ENCODE measurements around the gene ERBB4.

The ERBB4 gene

DNA sequence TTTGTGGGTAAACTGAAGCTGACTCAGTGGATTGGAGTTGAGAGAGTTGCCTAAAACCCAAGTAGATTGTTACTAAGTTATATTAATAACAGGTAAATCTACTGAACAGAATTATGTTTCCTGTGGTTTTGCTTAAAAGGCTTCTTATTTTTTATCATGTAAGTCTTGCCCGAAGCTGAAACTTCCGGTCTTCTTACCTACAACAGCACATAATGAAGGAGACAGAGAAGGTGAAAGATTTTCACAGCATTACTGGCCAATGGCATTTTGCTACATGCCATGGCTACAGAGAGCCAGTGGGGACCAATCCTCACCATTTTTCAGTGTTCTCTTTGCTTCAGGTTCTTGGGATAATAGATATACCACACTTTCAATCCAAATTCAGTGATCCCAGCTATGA lies 220.0 kb downstream of the ERBB4 start:
- H3K36me3 ChIP-seq (ENCODE audit: control insufficient read depth, insufficient read depth, low read length), result no peaks in the 10 kb centered on the region
- no peak overlapping the region for H3K27ac ChIP-seq (ENCODE audit: insufficient read depth, low read depth, low read length, poor library complexity, severe bottlenecking)
- 95 to 100% methylated on average over 2 of the region's 2 CpGs for WGBS, 2 experiments
- H3K27me3 ChIP-seq (ENCODE audit: control insufficient read depth, insufficient read depth, low read length, poor library complexity, severe bottlenecking), result no peaks in the 10 kb centered on the region
- no peak overlapping the region for H3K4me3 ChIP-seq (ENCODE audit: insufficient read depth, low read depth, low read length)
- H3K9me3 ChIP-seq (ENCODE audit: control insufficient read depth, low read length), result no peaks in the 10 kb centered on the region
- H3K4me1 ChIP-seq (ENCODE audit: control insufficient read depth, insufficient read depth, low read length), result no peaks in the 10 kb centered on the region

DNA sequence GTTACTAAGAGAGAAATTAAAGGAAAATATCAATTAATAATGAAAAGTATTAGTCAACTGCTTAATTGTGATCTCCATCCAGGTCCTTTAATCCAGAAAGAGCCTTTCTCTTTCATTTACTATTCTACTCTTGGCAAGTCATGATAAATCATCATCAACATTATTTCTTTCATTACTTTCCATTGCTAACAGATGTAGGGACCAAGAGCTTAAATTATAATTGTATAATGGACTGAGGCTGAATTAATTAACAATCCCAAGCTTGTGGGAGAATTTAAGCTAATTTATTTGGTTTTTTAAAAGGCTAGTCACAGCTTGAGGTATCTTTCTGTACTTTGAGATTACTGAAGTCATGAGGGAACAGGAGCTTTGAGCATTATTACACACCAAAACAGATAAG lies 223.9 kb downstream of the ERBB4 start:
- H3K36me3 ChIP-seq (ENCODE audit: control insufficient read depth, insufficient read depth, low read length), result no peaks in the 10 kb centered on the region
- no peak overlapping the region for H3K27ac ChIP-seq (ENCODE audit: insufficient read depth, low read depth, low read length, poor library complexity, severe bottlenecking)
- no peak overlapping the region for H3K4me3 ChIP-seq (ENCODE audit: insufficient read depth, low read depth, low read length)
- no peaks in the 10 kb centered on the region for H3K27me3 ChIP-seq (ENCODE audit: control insufficient read depth, insufficient read depth, low read length, poor library complexity, severe bottlenecking)
- H3K4me1 ChIP-seq (ENCODE audit: control insufficient read depth, insufficient read depth, low read length), result no peaks in the 10 kb centered on the region
- H3K9me3 ChIP-seq (ENCODE audit: control insufficient read depth, low read length), result no peaks in the 10 kb centered on the region

DNA sequence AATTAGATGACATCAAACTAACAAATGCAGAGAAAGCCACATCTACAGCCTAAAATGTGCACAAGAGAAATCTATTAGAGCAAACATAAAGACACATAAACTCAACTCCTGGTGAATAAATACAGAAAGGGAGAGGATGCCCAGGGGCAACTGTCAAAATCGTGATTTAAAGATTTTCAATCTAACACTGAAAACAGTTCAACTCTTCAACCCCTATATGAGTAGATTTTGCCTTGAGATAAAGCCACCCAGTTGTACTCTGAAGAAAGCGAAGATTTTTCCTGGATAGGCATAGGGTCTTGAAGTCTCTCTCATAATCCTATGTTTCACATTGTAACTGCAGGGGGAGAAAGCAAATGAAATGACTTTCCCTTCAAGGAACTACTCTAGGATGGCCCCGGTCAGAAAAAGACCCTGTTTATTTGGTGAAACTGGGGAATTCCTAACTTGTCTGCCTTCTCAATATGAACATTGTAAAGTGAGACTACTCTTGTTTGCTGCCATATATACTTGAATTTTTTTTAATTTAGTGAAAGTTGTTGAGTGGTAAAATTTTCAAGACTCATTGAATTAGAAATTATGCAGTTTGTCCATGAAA lies 226.7 kb downstream of the ERBB4 start:
- H3K27ac ChIP-seq (ENCODE audit: insufficient read depth, low read depth, low read length, poor library complexity, severe bottlenecking), result no peak overlapping the region
- no peak overlapping the region for H3K4me3 ChIP-seq (ENCODE audit: insufficient read depth, low read depth, low read length)
- H3K4me1 ChIP-seq (ENCODE audit: control insufficient read depth, insufficient read depth, low read length), result no peaks in the 10 kb centered on the region
- 85 to 89% methylated on average over 2 to 3 of the region's 3 CpGs for WGBS, 2 experiments
- H3K36me3 ChIP-seq (ENCODE audit: control insufficient read depth, insufficient read depth, low read length), result no peaks in the 10 kb centered on the region
- H3K9me3 ChIP-seq (ENCODE audit: control insufficient read depth, low read length), result no peaks in the 10 kb centered on the region
- H3K27me3 ChIP-seq (ENCODE audit: control insufficient read depth, insufficient read depth, low read length, poor library complexity, severe bottlenecking), result no peaks in the 10 kb centered on the region

DNA sequence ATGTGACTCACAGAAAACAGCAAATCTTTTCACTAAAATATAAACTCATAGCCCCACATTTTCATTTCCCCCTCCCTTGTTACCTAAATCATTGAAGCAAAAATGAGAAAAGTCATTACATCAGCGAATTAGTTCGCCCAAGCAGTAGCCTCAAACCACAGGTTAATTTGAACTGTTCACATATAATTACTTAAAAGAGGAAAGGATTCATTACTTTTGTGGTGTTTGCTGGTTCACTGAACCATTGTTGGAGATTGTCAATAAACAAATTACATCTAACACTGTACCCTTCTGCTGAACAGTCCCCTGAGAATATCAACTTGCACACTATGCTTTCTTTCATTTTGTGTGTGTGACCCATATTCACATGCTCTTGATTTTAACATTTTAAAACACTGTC lies 238.7 kb downstream of the ERBB4 start:
- Histone ChIP-seq H3K27me3 (ENCODE audit: control insufficient read depth, insufficient read depth, low read length, poor library complexity, severe bottlenecking) (no peaks in the 10 kb centered on the region), H3K27ac (ENCODE audit: insufficient read depth, low read depth, low read length, poor library complexity, severe bottlenecking) (no peak overlapping the region), H3K4me1 (ENCODE audit: control insufficient read depth, insufficient read depth, low read length) (no peaks in the 10 kb centered on the region), H3K36me3 (ENCODE audit: control insufficient read depth, insufficient read depth, low read length) (no peaks in the 10 kb centered on the region), H3K9me3 (ENCODE audit: control insufficient read depth, low read length) (no peaks in the 10 kb centered on the region), H3K4me3 (ENCODE audit: insufficient read depth, low read depth, low read length) (no peak overlapping the region)
- 81% methylated on average over 2 of the region's 2 CpGs; no CpG with 5 or more reads in 1 of the 2 experiments for WGBS, 2 experiments

DNA sequence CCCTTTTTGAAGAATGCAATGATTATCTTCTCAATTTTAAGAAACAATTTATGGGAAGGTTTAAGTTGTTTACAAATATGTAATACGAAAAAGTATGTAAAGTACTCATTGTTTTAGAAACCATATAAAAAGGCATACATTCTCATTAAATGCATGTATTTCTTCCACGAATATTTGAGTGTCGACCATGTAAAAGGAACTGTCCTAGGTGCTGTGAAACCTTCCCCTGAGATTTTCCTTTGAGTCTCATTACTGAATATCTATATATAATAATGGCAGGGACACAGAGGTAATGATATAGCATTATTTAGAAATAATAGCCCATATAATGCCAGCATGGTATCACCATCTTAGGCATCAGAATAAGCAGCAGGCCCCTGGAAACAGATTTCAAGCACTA lies 239.3 kb downstream of the ERBB4 start:
- Histone ChIP-seq H3K36me3 (ENCODE audit: control insufficient read depth, insufficient read depth, low read length) (no peaks in the 10 kb centered on the region), H3K27me3 (ENCODE audit: control insufficient read depth, insufficient read depth, low read length, poor library complexity, severe bottlenecking) (no peaks in the 10 kb centered on the region), H3K27ac (ENCODE audit: insufficient read depth, low read depth, low read length, poor library complexity, severe bottlenecking) (no peak overlapping the region), H3K4me3 (ENCODE audit: insufficient read depth, low read depth, low read length) (no peak overlapping the region), H3K9me3 (ENCODE audit: control insufficient read depth, low read length) (no peaks in the 10 kb centered on the region), H3K4me1 (ENCODE audit: control insufficient read depth, insufficient read depth, low read length) (no peaks in the 10 kb centered on the region)
- 61% methylated on average over 3 of the region's 3 CpGs; no CpG with 5 or more reads in 1 of the 2 experiments for WGBS, 2 experiments

DNA sequence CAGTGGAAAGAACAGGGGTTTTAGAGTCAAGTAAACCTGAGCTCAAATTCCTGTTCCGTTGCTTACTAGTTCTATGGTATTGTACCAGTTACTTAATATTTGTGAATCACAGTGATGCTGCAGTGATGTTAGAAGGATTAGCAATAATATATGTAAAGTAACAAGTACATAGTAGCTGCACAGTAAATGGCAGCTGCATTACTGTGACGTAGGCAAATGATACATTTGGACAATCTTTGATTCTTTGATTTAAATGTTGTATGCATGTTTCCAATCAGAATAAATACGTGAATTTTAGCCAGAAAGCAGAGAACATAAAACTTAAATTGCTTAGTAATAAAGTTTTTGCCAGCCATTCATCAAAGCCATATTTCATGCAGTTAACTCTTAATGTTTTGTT lies 243.0 kb downstream of the ERBB4 start:
- H3K9me3 ChIP-seq (ENCODE audit: control insufficient read depth, low read length), result no peaks in the 10 kb centered on the region
- no peaks in the 10 kb centered on the region for H3K4me1 ChIP-seq (ENCODE audit: control insufficient read depth, insufficient read depth, low read length)
- H3K27me3 ChIP-seq (ENCODE audit: control insufficient read depth, insufficient read depth, low read length, poor library complexity, severe bottlenecking), result no peaks in the 10 kb centered on the region
- H3K27ac ChIP-seq (ENCODE audit: insufficient read depth, low read depth, low read length, poor library complexity, severe bottlenecking), result no peak overlapping the region
- H3K4me3 ChIP-seq (ENCODE audit: insufficient read depth, low read depth, low read length), result no peak overlapping the region
- WGBS, 2 experiments, result 93 to 98% methylated on average over 3 of the region's 3 CpGs
- no peaks in the 10 kb centered on the region for H3K36me3 ChIP-seq (ENCODE audit: control insufficient read depth, insufficient read depth, low read length)

DNA sequence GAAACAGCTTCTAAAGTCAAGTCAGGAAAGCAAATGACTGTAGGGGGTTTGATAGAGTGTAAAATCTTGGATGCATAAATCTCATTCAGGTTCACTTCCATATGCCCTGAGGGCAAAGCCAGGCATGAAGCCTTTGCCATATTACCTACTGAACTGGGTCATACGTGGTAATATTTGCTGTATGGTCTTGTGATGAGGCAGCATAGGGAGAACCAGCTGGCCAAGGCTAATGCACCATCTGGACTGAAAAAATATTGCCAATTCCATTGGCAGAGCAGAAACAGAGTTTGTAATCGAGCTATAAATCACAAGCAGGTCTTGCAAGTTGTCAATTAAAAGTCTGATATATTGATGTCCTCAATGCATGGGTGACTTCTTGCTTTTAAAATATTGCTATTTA lies 243.8 kb downstream of the ERBB4 start:
- Histone ChIP-seq H3K27ac (ENCODE audit: insufficient read depth, low read depth, low read length, poor library complexity, severe bottlenecking) (no peak overlapping the region), H3K27me3 (ENCODE audit: control insufficient read depth, insufficient read depth, low read length, poor library complexity, severe bottlenecking) (no peaks in the 10 kb centered on the region), H3K9me3 (ENCODE audit: control insufficient read depth, low read length) (no peaks in the 10 kb centered on the region), H3K4me1 (ENCODE audit: control insufficient read depth, insufficient read depth, low read length) (no peaks in the 10 kb centered on the region), H3K4me3 (ENCODE audit: insufficient read depth, low read depth, low read length) (no peak overlapping the region), H3K36me3 (ENCODE audit: control insufficient read depth, insufficient read depth, low read length) (no peaks in the 10 kb centered on the region)
- 90 to 92% methylated on average over 2 of the region's 2 CpGs for WGBS, 2 experiments

DNA sequence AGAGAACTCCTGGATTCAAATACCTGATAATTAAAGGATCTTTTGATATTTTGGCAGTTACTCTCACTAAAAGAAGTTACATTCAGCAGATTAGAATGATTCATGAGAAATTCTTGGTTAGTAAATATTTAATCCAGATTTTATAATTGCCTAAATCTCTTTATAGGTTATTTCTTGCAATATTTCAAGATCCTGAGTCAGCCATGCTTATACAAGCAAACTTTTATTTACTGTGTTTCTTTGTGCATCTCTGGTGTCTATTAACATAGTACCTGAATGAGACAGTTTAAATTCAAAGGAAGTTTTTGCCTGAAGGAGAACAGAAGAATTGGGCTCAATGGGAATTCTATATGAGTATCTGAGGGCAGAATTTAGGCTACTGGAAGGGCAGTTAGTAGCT lies 249.3 kb downstream of the ERBB4 start:
- no peaks in the 10 kb centered on the region for H3K36me3 ChIP-seq (ENCODE audit: control insufficient read depth, insufficient read depth, low read length)
- no peak overlapping the region for H3K4me3 ChIP-seq (ENCODE audit: insufficient read depth, low read depth, low read length)
- no peaks in the 10 kb centered on the region for H3K27me3 ChIP-seq (ENCODE audit: control insufficient read depth, insufficient read depth, low read length, poor library complexity, severe bottlenecking)
- no peaks in the 10 kb centered on the region for H3K9me3 ChIP-seq (ENCODE audit: control insufficient read depth, low read length)
- H3K4me1 ChIP-seq (ENCODE audit: control insufficient read depth, insufficient read depth, low read length), result peaks cover 3% of the 10 kb centered on the region
- H3K27ac ChIP-seq (ENCODE audit: insufficient read depth, low read depth, low read length, poor library complexity, severe bottlenecking), result no peak overlapping the region

DNA sequence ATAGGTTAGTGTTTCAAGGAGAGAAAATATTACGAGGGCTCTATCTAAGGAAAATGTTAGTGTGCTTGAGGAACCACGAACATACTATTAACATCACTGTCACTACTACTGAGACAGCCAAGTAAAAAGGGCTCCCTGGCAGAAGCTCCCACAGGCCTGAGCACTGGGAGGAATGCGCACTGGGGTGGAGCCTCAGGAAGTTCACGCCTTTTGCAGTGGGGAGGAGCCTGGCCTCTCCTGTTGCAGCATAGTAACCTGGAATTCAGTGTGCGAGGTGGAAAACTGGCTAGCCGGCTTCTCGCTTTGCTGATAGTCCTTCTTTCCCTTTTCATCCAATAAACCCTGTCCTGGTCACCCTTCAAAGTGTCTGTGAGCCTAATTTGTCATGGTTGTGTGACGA lies 250.3 kb downstream of the ERBB4 start:
- Histone ChIP-seq H3K4me1 (ENCODE audit: control insufficient read depth, insufficient read depth, low read length) (peaks cover 6% of the 10 kb centered on the region), H3K27ac (ENCODE audit: insufficient read depth, low read depth, low read length, poor library complexity, severe bottlenecking) (no peak overlapping the region), H3K4me3 (ENCODE audit: insufficient read depth, low read depth, low read length) (no peak overlapping the region), H3K27me3 (ENCODE audit: control insufficient read depth, insufficient read depth, low read length, poor library complexity, severe bottlenecking) (no peaks in the 10 kb centered on the region), H3K36me3 (ENCODE audit: control insufficient read depth, insufficient read depth, low read length) (no peaks in the 10 kb centered on the region), H3K9me3 (ENCODE audit: control insufficient read depth, low read length) (no peaks in the 10 kb centered on the region)
- 88 to 96% methylated on average over 7 to 8 of the region's 8 CpGs for WGBS, 2 experiments

DNA sequence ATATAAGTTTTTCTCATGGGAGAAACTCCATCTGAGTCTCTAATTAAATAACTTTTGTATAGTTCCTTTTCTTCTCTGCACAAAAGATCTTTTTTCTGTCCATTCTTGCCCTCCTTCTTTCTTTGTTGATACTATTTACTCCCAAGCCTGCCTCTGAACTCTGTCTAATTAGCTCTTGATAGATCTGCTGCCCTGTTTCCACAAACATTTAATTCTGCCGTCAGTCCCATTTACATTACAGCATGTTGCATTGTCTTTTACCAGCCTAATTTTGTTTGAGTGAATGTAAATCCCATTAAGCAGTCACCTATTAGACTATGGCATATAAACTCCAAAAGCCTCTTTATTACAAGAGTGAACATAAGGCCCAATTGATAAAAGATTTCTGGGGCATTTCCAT lies 254.4 kb downstream of the ERBB4 start:
- Histone ChIP-seq H3K27me3 (ENCODE audit: control insufficient read depth, insufficient read depth, low read length, poor library complexity, severe bottlenecking) (no peaks in the 10 kb centered on the region), H3K36me3 (ENCODE audit: control insufficient read depth, insufficient read depth, low read length) (no peaks in the 10 kb centered on the region), H3K4me1 (ENCODE audit: control insufficient read depth, insufficient read depth, low read length) (peaks cover 6% of the 10 kb centered on the region), H3K27ac (ENCODE audit: insufficient read depth, low read depth, low read length, poor library complexity, severe bottlenecking) (no peak overlapping the region), H3K4me3 (ENCODE audit: insufficient read depth, low read depth, low read length) (no peak overlapping the region), H3K9me3 (ENCODE audit: control insufficient read depth, low read length) (no peaks in the 10 kb centered on the region)
- 33% methylated on average over 1 of the region's 1 CpG for WGBS, 2 experiments

DNA sequence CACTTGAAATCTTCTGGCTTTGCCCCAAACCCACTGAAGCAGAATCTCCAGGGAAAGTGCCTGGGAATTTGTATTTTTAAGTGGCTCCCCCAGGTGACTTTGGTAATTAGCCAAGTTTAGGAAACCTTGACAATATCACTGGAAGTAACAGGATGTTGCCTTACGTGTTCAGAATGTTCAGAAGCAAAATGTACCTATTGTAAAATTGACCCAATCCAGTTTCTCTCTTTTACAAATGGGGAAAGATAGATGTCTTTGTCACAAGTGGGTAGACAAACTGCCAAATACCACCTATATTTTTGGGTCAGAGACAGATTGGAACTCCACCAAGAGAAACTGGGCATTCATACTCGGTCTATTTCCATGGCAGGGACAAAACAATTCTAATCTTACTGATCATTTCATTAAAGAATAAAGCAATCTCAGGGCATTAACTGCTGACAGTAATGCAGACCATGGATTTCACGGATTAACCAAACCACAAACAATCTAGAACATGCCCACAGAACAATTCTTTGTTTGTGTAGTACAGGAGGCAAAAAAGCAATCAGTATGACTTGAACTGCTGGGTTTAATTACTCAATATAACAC lies 255.8 kb downstream of the ERBB4 start:
- 88 to 92% methylated on average over 2 to 3 of the region's 3 CpGs for WGBS, 2 experiments
- no peaks in the 10 kb centered on the region for H3K9me3 ChIP-seq (ENCODE audit: control insufficient read depth, low read length)
- peaks cover 6% of the 10 kb centered on the region for H3K4me1 ChIP-seq (ENCODE audit: control insufficient read depth, insufficient read depth, low read length)
- no peaks in the 10 kb centered on the region for H3K36me3 ChIP-seq (ENCODE audit: control insufficient read depth, insufficient read depth, low read length)
- H3K27me3 ChIP-seq (ENCODE audit: control insufficient read depth, insufficient read depth, low read length, poor library complexity, severe bottlenecking), result no peaks in the 10 kb centered on the region
- H3K27ac ChIP-seq (ENCODE audit: insufficient read depth, low read depth, low read length, poor library complexity, severe bottlenecking), result no peak overlapping the region
- H3K4me3 ChIP-seq (ENCODE audit: insufficient read depth, low read depth, low read length), result no peak overlapping the region
